ENCODE data around the gene OTOR.

GRCh38 chr20:16752901-16753300, 4.7 kb downstream of the OTOR start:
- TF ChIP-seq, protein P1, sequence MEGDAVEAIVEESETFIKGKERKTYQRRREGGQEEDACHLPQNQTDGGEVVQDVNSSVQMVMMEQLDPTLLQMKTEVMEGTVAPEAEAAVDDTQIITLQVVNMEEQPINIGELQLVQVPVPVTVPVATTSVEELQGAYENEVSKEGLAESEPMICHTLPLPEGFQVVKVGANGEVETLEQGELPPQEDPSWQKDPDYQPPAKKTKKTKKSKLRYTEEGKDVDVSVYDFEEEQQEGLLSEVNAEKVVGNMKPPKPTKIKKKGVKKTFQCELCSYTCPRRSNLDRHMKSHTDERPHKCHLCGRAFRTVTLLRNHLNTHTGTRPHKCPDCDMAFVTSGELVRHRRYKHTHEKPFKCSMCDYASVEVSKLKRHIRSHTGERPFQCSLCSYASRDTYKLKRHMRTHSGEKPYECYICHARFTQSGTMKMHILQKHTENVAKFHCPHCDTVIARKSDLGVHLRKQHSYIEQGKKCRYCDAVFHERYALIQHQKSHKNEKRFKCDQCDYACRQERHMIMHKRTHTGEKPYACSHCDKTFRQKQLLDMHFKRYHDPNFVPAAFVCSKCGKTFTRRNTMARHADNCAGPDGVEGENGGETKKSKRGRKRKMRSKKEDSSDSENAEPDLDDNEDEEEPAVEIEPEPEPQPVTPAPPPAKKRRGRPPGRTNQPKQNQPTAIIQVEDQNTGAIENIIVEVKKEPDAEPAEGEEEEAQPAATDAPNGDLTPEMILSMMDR (IDR thresholded peaks at IDR 0.05; ENCODE audit: low read length), result no peak
- TF ChIP-seq EZH2 (optimal IDR thresholded peaks at IDR 0.05; ENCODE audit: low read depth, low read length), result no peak
- TF ChIP-seq EZH2phosphoT487 (IDR thresholded peaks at IDR 0.05; ENCODE audit: low read length), result no peak

All from MM.1S (cell line).